ENCODE results near the gene XRCC6. TPM values are rescaled to one million over a fixed set of nuclear protein-coding genes. Genes with fewer than 3 reads are reported as not detected.

Gene XRCC6
- total and polyA plus RNA-seq, 2 of the 13 experiments (the other 11 are each of a cell fraction or from before 2014, with no cell fraction given) = 124 to 625 TPM

GRCh38 chr22:41589391-41590241 is 31.5 kb upstream of the XRCC6 start, which contains the start of gene PMM1 (continued):
- no peak for TF ChIP-seq JUNB (CRISPR knock-in tag; IDR thresholded peaks at IDR 0.05; ENCODE audit: borderline replicate concordance)
- TF ChIP-seq TARDBP (CRISPR knock-in tag; IDR thresholded peaks at IDR 0.05) = peak; percentile 24; the same call in 1 of the 2 replicates
- no peak for TF ChIP-seq CREB3 (CRISPR knock-in tag; IDR thresholded peaks at IDR 0.05)
- no peak for TF ChIP-seq IKZF4 (CRISPR knock-in tag; IDR thresholded peaks at IDR 0.05; ENCODE audit: borderline replicate concordance, low read depth, not compliant biosample characterization)
- TF ChIP-seq ZC3H13 (CRISPR knock-in tag; IDR thresholded peaks at IDR 0.05) = no peak
- TF ChIP-seq ZNF687 (CRISPR knock-in tag; IDR thresholded peaks at IDR 0.05) = peak; percentile 67
- TF ChIP-seq PTBP1 (IDR thresholded peaks at IDR 0.05; ENCODE audit: low read depth, low read length, poor library complexity, severe bottlenecking) = no peak
- peak; percentile 70 for TF ChIP-seq YY1 (IDR thresholded peaks at IDR 0.05; ENCODE audit: insufficient read depth, insufficient replicate concordance, low read depth, low read length)
- 0 out of 2 replicates have a peak, but pooled peaks have one; percentile 6 for TF ChIP-seq HNF4A (CRISPR knock-in tag; IDR thresholded peaks at IDR 0.05)
- peak; percentile 43; the same call in 1 of the 2 replicates for TF ChIP-seq ZNF790 (CRISPR knock-in tag; IDR thresholded peaks at IDR 0.05; ENCODE audit: borderline replicate concordance)
- no peak for TF ChIP-seq TBP (CRISPR knock-in tag; IDR thresholded peaks at IDR 0.05)
- no peak for TF ChIP-seq PLSCR1 (CRISPR knock-in tag; IDR thresholded peaks at IDR 0.05; ENCODE audit: borderline replicate concordance)
- TF ChIP-seq ZNF354B (CRISPR knock-in tag; IDR thresholded peaks at IDR 0.05) = no peak
- TF ChIP-seq ZNF468 (CRISPR knock-in tag; IDR thresholded peaks at IDR 0.05) = no peak
- TF ChIP-seq ZNF234 (CRISPR knock-in tag; conservative IDR thresholded peaks at IDR 0.05) = no peak
- TF ChIP-seq ZNF800 (CRISPR knock-in tag; IDR thresholded peaks at IDR 0.05) = no peak
- TF ChIP-seq ZNF18 (CRISPR knock-in tag; IDR thresholded peaks at IDR 0.05; ENCODE audit: insufficient replicate concordance) = no peak
- no peak for TF ChIP-seq FLYWCH1 (CRISPR knock-in tag; IDR thresholded peaks at IDR 0.05)
